Esophagus (tissue), 2 donors: ENCODE data around the gene MAB21L2. TPM values are rescaled to one million over a fixed set of nuclear protein-coding genes. Genes with fewer than 3 reads are reported as not detected.
"Not testable (repeated sequence)": the region's sequence is repeated elsewhere in the genome, so short reads cannot be mapped to it uniquely, and the experiment has no call there.

Experiments used
- H3K27ac ChIP-seq, 2 donors: one replicate each; pipeline ENCODE4 v1.5.1; 2013; ENCODE audit warnings: low read depth in 2 of 2, mild to moderate bottlenecking in 2 of 2, inconsistent platforms in 1 of 2, low read length in 1 of 2, moderate library complexity in 1 of 2
- H3K27me3 ChIP-seq, 2 donors: one replicate each; pipeline ENCODE4 v1.6.1; 2013; ENCODE audit warnings: low read length in 2 of 2, control low read depth in 1 of 2, mild to moderate bottlenecking in 1 of 2; ENCODE audit not compliant: insufficient read depth in 2 of 2, control insufficient read depth in 1 of 2
- H3K36me3 ChIP-seq, 2 donors: one replicate each; pipeline ENCODE4 v1.6.1; 2013; ENCODE audit warnings: low read length in 1 of 2; ENCODE audit not compliant: control insufficient read depth in 2 of 2, insufficient read depth in 2 of 2
- H3K4me1 ChIP-seq, 2 donors: one replicate each; pipeline ENCODE4 v1.6.1; 2013; ENCODE audit warnings: low read length in 1 of 2; ENCODE audit not compliant: control insufficient read depth in 2 of 2, insufficient read depth in 2 of 2
- H3K4me3 ChIP-seq, 2 donors: one replicate each; pipeline ENCODE4 v1.5.1; 2013; ENCODE audit warnings: low read length in 2 of 2, mild to moderate bottlenecking in 2 of 2, low read depth in 1 of 2, moderate library complexity in 1 of 2
- H3K9me3 ChIP-seq, 2 donors: one replicate each; pipeline ENCODE4 v1.6.1; 2013; ENCODE audit warnings: mild to moderate bottlenecking in 2 of 2, low read depth in 1 of 2, low read length in 1 of 2, moderate library complexity in 1 of 2; ENCODE audit not compliant: control insufficient read depth in 2 of 2, insufficient read depth in 1 of 2
- WGBS, 2 donors: extraction: QIAGEN DNeasy Blood & Tissue Kit; methylation state at CpG; one replicate each; pipeline ENCODE4 v1.1.7; 2013; 5-methylcytosine and 5-hydroxymethylcytosine counted together
- polyA plus RNA-seq, 2 donors: library from polyadenylated mRNA; stranded (reverse); fragments of 200-250 nt; gene quantifications; one replicate each; pipeline ENCODE4 v1.2.3, GENCODE V29; 2013
- donor health status: healthy with polysubstance abuse.
- donor health status: Bipolar disorder and iron deficiency.

MAB21L2 gene
- under 1 TPM; 0.49 to 0.73 TPM for polyA plus RNA-seq

DNA sequence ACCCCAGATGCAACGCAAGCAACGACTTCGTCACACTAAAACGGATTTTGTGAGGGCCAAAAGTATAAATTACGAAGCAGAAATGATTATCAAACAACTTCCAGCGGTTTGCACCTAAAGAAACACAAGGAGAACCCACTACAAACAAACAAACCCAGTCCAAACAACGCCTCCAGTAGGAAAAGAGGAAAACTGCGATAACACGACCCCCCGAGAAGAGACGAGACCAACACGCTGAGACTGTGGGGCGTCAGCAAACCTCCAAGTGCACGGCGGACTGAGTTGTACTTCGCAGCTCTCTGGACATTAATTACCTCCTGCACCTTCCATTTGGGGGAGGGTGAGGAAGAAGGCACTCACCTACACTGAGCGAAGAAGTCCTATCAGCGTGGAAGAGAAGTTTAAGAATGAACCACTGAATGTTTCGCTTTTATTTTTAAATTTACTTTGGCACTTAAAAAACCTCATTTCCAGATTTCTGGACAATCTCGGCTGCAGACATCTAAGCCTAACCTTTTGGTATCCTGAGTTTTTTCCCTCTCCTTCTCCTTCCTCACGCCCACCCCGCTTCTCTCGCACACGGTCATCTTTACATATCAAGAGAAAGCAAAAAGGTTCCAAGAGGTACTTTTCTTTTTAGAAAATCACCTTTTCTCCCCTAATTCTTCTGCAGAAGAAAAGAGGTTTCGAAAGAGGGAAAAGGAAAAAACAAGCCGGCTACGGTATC, at the start of gene MAB21L2:
Gene MAB21L2, plus strand, starts transcription at position 6 of the 727 bp plus-strand sequence. CDS start 879 bp downstream, outside the sequence.
- H3K27ac ChIP-seq = no peak within 1 kb of the TSS
- no peaks in the 10 kb centered on the region for H3K4me1 ChIP-seq
- 85 to 87% methylated on average over 27 of the region's 27 CpGs for WGBS, 2 donors

DNA sequence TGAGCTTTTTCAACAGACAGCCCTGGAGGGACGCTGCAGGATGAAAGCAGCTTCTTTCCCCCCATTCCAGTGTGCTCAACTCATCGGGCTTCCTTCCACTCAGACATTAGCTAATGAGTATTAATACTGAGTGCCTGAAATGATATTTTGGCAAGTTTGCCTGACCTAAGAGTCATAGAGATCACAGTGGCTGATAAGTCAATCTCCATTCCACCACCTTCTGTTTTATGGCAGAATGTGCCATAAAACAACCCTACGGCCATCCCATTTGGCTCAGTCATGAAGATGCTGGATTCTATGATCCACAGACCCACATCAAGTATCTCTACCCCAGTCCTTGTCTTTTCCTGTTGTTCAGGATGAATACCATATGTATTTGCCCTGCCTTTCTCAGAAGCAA, 48.3 kb upstream of the MAB21L2 start:
- H3K4me1 ChIP-seq = no peaks in the 10 kb centered on the region
- 92 to 95% methylated on average over 3 of the region's 3 CpGs for WGBS, 2 donors
- H3K27ac ChIP-seq = no peak overlapping the region
- no peak overlapping the region for H3K4me3 ChIP-seq
- H3K9me3 ChIP-seq = no peaks in the 10 kb centered on the region
- H3K36me3 ChIP-seq = no peaks in the 10 kb centered on the region
- H3K27me3 ChIP-seq = no peaks in the 10 kb centered on the region

More for the DNA sequence above, at the start of gene MAB21L2:
- H3K27me3 ChIP-seq = no peaks in the 10 kb centered on the region
- peaks cover 8 to 17% of the 10 kb centered on the region in 2 donors for H3K9me3 ChIP-seq
- peak within 1 kb of the TSS; percentile 18 to 21 for H3K4me3 ChIP-seq
- H3K36me3 ChIP-seq = peaks cover 7 to 19% of the 10 kb centered on the region in 2 donors

DNA sequence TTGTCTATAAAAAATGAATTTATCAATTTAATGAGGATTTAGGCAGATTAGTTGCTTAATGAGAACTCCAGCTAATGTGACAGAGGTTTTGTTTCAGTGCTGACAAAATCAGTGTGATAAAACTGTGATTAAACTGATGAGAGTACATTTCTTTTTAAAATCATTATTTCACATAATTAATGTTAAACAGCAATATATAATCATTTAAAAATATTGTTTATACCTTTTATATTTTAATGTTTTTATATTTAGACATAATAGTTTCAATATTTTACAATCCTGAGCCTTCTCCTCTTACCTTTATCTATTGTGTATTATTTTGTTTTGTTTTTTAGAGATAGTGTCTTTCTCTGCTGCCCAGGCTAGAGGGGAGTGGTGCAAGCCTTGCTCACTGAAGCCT, 47.1 kb upstream of the MAB21L2 start:
- Histone ChIP-seq H3K9me3 (no peaks in the 10 kb centered on the region), H3K4me1 (no peaks in the 10 kb centered on the region), H3K36me3 (no peaks in the 10 kb centered on the region), H3K27ac (no peak overlapping the region), H3K4me3 (no peak overlapping the region), H3K27me3 (no peaks in the 10 kb centered on the region)

DNA sequence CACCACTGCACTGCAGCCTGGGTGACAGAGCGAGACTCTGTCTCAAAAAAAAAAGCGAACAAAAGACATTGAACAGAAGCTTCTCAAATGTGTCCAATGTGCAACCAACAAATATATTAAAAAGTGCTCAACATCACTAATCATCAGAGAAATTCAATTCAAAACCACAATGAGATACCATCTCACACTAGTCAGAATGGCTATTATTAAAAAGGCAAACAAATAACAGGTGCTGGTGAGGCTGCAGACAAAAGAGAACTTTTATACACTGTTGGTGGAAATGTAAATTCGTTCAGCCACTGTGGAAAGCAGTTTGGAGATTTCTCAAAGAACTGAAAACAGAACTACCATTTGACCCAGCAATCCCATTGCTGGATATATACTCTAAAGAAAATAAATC, 44.0 kb upstream of the MAB21L2 start:
- not testable (repeated sequence) for H3K4me3 ChIP-seq, H3K36me3 ChIP-seq, H3K27ac ChIP-seq, H3K27me3 ChIP-seq, H3K9me3 ChIP-seq, H3K4me1 ChIP-seq
- WGBS, 2 donors = 94% methylated on average over 3 of the region's 3 CpGs

DNA sequence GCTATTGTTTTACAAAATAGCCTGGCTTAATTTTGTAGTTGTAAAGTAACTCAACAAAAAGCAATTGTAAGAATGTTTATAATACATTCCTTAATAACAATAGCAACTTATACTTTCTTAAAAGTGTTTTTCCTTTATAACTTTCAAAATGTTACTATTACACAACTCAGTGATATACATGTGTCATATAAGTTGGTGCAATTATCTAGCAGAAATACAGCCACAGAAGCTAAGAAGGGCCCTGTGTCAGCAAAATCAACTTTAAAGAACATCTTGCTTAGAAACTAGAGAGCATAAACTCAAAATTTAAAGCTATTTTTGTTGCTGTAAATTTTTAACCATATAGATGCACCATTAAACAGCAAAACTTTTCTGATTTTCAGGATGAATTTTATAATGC, 41.4 kb upstream of the MAB21L2 start:
- H3K27ac ChIP-seq = no peak overlapping the region

DNA sequence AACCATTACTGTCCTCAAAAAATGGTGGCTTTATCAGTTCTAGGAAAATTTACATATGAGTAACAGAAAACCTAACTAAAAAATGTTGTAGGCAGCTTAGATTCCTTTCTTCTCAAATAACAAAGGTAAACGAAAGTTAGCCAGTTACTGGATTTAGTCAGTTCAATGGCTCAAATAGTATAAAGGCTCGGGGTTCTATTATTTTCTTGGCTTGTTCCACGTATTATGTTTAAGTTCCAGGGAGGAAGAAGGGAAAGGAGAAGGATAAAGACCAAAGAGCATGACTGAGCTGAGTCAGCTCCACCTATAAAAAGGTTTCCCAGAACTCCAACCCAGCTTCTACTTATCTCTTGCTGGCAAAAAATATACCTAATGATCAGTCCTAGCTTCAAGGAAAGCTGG, 41.0 kb upstream of the MAB21L2 start:
- Histone ChIP-seq H3K27ac (no peak overlapping the region), H3K27me3 (no peaks in the 10 kb centered on the region), H3K36me3 (no peaks in the 10 kb centered on the region), H3K9me3 (no peaks in the 10 kb centered on the region), H3K4me1 (no peaks in the 10 kb centered on the region), H3K4me3 (no peak overlapping the region)
- WGBS, 2 donors = 58 to 66% methylated on average over 3 of the region's 3 CpGs

More for the DNA sequence above, 41.4 kb upstream of the MAB21L2 start:
- Histone ChIP-seq H3K9me3 (no peaks in the 10 kb centered on the region), H3K4me3 (no peak overlapping the region), H3K27me3 (no peaks in the 10 kb centered on the region), H3K4me1 (no peaks in the 10 kb centered on the region), H3K36me3 (no peaks in the 10 kb centered on the region)

DNA sequence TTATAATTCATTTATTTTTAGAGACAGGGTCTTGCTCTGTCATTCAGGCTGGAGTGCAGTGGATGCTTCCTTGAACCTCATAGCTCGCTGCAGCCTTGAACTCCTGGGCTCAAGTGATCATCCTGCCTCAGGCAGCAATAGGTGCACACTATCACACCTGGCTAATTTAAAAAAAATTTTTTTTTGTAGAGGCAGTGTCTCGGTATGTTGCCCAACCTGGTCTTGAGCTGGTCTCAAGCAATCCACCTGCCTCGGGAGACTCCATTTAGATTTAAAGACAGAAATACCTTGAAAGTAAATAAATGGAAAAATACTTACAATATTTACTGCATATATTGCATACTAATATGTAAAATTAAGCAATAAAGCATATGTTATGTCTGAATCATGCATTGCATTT, 40.3 kb upstream of the MAB21L2 start:
- no peaks in the 10 kb centered on the region for H3K36me3 ChIP-seq
- no peak overlapping the region for H3K4me3 ChIP-seq
- H3K27ac ChIP-seq = no peak overlapping the region
- H3K27me3 ChIP-seq = no peaks in the 10 kb centered on the region
- no peaks in the 10 kb centered on the region for H3K9me3 ChIP-seq
- no peaks in the 10 kb centered on the region for H3K4me1 ChIP-seq
- WGBS, 2 donors = 91 to 95% methylated on average over 3 of the region's 3 CpGs

DNA sequence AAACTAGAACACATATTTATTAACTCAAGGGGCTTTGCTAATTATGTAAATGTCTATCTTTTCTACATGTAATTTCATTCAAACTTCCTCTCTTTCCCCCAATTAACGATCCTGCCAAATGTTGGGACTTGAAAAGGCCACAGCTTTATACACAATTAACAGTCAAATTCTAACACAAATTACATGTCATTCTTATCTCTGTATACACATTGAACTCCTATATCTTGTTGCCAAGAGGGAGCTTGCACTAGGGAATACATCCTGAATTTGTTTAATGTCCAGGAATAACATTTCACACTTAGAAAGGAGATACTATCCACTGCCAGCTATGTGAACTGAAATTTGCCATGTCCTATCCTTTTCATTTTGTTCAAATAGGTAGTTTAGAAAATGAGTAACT, 38.9 kb upstream of the MAB21L2 start:
- no peaks in the 10 kb centered on the region for H3K27me3 ChIP-seq
- no peak overlapping the region for H3K4me3 ChIP-seq
- no peak overlapping the region for H3K27ac ChIP-seq
- WGBS, 2 donors = 27 to 58% methylated on average over 1 of the region's 1 CpG
- H3K36me3 ChIP-seq = no peaks in the 10 kb centered on the region
- no peaks in the 10 kb centered on the region for H3K9me3 ChIP-seq
- H3K4me1 ChIP-seq = no peaks in the 10 kb centered on the region

DNA sequence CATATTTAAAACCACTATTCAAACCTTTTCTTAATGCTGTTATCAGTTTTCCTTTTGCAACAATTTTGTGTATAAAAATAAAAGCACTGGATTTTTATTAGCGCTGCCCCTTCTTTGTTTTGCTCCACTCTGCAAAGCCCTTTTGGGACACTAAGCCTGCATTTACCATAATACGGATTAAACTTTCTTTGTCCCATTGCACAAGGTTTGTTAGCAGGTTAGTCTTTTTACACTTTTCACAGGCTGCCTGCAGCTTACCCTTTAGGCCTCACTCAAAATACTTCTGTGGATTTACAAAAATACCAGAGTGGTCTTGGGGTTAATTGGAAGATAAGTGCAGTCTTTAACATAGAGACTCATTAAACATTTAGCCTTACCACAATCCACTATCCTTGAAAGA, 35.7 kb upstream of the MAB21L2 start:
- H3K27me3 ChIP-seq = no peaks in the 10 kb centered on the region
- H3K4me1 ChIP-seq = no peaks in the 10 kb centered on the region
- WGBS, 2 donors = 91 to 97% methylated on average over 2 of the region's 2 CpGs
- no peaks in the 10 kb centered on the region for H3K9me3 ChIP-seq
- H3K4me3 ChIP-seq = no peak overlapping the region
- H3K27ac ChIP-seq = no peak overlapping the region
- H3K36me3 ChIP-seq = no peaks in the 10 kb centered on the region

DNA sequence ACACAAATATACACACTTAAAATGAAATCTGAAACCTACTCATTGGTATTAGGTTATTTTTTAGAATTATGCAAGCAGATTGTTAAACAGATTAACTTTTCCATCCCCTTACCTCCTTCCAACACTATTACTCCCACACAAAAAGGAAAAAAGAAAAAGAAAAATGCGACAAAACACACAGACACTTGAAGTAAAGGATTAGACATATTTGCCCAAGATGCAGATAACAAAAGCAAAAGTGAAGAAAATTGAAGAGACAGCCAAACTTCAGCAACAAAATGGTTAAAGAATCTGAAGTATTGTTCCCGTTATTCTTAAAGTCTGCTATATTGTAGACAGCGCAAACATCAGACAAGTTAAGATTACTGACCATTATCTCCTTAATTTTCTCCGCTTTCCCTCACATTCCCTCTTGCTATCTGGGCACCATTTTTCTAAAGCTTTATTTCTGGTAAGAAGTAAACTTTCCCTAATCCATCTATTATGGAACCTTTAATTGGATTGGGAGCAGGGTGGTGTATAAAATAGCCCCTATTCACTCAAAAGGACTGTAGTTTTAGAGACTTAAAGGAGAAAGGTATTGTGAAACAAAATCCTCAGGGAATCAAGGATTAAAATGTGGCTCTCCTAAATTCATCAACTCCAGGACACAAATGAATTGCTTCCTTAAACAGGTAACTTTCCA, 34.7 kb upstream of the MAB21L2 start:
- Histone ChIP-seq H3K9me3 (no peaks in the 10 kb centered on the region), H3K4me3 (no peak overlapping the region), H3K27ac (no peak overlapping the region), H3K4me1 (no peaks in the 10 kb centered on the region), H3K27me3 (no peaks in the 10 kb centered on the region), H3K36me3 (no peaks in the 10 kb centered on the region)
- 79 to 85% methylated on average over 4 of the region's 4 CpGs for WGBS, 2 donors
